NB4 (cell line): Measurements from ENCODE around the gene COBL.
"Not testable (repeated sequence)": the region's sequence is repeated elsewhere in the genome, so short reads cannot be mapped to it uniquely, and the experiment has no call there.

ENCODE experiments used
- CTCF ChIP-seq: IDR thresholded peaks from one replicate; pipeline ENCODE4 v1.5.1; 2012; ENCODE audit warnings: low read depth, low read length
- POLR2A ChIP-seq: IDR thresholded peaks from 2 replicates; pipeline ENCODE4 v1.6.1; 2011; ENCODE audit warnings: mild to moderate bottlenecking; ENCODE audit not compliant: insufficient read length; ENCODE audit errors: extremely low read depth

DNA sequence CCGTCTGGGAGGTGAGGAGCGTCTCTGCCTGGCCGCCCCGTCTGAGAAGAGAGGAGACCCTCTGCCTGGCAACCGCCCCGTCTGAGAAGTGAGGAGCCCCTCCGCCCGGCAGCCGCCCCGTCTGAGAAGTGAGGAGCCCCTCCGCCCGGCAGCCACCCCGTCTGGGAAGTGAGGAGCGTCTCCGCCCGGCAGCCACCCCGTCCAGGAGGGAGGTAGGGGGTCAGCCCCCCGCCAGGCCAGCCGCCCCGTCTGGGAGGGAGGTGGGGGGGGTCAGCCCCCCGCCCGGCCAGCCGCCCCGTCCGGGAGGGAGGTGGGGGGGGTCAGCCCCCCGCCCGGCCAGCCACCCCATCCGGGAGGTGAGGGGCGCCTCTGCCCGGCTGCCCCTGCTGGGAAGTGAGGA, 108.5 kb downstream of the COBL start:
- not testable (repeated sequence) for TF ChIP-seq CTCF, POLR2A
